Stimulated activated CD4-positive, alpha-beta T cell treated with anti-CD3 and anti-CD28 coated beads, Interleukin-1b, Interleukin-23, amount 100 ng/mL, for 24 hours (primary cell): Measurements from ENCODE around the gene PLPP4.

ENCODE experiments used
- DNase-seq, 4 experiments: peaks; one replicate each; pipeline ENCODE4 v3.0.0-alpha.2; 2020; ENCODE audit warnings: low read depth in 4 of 4, low spot score in 1 of 4

The PLPP4 gene

DNA sequence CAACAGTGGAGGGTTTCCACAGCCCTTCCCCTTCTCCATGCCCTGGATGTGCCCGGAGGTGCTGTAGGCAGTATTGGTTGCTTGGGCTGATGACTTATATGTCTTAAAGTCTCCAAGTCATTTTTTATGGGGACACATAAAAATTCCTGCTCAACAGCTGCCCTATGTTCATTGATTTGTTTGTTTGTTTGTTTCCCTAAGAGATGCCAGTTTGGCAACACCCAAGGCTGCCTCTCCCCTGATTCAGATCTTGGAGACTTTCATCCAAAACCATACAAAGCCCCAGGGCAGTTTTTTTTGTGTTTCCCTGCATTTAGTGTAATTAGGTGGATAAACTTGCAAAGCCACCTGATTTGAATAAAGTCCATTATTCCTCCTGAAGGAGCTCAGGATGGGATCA is 115.3 kb downstream of the PLPP4 start:
- DNase-seq, result no peak

DNA sequence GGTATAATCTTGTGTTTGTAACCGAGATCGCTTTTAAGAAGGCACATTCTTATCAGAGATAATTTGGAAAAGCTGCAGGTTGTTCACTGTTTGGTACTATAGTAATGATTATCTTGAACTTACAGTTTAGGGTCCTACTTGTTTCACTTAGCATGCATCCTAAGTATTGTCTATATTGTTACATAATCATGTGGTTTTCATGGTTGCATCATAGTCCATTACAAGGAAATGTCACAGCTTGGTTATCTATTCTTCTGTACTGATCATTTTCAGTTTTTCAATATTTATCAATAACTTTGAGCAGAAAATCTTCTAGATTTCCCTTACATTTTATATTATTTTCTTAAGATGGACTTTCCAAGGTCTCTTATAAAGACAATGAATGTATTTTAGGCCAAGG is 116.3 kb downstream of the PLPP4 start:
- no peak for DNase-seq

DNA sequence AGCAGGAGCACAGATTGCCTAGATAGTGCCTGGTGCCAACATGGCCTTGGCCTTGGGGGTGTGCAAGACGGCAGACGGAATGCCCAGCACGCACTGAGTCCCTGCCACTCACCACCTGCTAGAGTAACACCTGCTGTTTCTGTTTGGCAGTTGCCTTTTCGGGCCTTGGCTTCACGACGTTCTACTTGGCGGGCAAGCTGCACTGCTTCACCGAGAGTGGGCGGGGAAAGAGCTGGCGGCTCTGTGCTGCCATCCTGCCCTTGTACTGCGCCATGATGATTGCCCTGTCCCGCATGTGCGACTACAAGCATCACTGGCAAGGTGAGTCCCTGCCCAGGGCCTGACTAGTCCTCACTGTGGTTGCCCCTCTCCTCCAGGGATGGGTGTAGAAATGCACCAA is 118.0 kb downstream of the PLPP4 start:
- DNase-seq, result no peak

DNA sequence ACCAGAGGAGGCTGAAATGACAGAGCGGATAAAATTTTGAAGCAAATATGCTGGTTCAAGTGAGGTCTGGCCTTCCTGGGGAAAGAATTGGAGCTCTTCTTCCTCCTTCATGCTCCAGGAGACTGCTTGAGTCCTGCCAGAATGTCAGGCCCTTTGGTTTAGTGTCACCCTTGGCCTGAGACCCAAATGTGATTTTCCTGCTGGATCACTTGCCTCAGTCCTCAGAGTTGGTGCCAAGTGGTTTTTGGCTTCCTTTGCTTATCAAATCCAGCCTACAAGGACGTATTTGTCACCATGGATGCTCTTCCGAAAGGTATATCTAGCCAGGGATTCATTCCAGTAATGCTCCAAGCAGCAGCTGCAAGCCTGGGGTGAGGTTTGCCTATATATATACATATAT is 118.4 kb downstream of the PLPP4 start:
- no peak for DNase-seq

DNA sequence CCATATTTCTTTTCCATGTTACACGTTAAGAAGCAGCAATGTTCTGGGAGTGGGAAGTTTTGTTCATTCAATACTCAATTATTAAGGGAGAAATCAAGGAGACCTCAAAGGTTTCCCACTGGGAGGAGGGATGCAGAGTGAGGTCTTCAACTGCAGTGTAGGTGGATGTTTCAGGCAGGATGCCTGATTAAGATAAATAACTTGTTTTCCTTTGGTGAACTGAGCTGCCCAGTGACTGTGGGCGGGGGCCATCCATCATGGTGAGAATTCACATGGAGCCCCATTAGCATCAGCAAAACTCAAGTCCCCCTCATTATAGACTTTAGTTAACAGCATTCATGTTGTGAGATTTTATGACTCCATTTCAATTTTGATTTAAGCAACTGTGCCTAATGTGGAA is 121.1 kb downstream of the PLPP4 start:
- no peak for DNase-seq

DNA sequence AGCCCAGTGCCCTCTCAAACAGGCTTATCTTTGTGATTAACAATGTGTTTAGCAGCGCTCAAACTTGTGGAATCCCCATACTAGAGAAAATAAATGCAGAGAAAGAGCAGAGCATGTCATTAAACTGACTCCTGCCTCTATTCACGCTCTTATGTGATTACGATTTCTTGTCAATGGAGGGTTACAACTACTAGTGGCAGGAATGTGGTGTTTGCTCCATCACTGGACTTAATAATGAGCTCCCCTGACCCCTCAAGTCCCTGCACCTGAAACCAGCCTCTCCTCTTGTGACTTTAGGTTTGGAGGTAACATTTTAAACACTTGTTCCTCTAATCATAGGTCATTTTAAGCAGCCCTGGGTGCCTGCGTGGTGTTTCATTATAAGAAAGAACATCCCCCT is 121.9 kb downstream of the PLPP4 start:
- DNase-seq, result no peak

DNA sequence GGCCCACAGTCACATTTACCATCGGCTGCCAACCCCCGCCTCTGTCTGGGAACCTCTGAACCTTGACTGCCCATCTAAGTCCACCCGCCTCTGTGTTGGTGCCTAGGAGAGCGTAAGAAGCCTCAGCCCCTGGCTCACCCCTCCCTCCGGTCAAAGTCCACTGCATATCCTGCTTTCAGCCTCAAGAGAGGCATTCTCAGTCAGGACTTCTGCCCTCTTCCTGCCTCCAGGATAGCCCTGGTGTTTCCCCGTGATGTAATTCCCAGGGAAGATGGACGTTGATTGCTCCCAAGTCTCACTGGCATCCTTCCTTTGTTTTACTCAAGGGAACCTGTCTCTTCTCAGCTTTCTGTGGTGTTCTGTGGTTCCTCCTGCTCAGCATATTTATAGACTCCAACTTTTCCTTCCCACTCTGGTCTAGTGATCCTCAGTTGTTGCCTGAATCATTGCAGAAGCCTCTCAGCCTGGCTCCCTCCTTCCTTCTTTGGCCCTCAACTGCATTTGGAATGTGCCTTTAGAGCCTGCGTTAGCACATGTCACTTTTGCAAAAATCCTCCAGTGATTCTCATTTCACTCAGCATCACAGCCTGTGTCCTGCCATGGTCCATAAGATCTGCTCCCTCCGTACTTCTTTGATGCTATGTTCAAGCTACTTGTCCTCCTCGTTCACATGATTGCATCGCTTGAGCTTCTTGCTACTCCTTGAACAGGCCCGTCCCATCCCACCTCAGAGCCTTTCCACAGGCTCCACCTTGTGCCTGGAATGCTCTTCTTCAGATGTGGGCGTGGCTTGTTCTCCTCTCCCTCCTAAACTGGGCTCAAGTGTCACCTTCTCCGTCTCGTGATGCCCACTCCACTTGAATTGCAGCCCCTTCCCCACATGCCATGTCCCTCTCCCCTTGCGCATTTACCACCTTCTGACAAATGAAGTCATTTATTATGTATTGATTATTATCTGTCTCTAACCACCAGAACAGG is 124.2 kb downstream of the PLPP4 start:
- no peak for DNase-seq

DNA sequence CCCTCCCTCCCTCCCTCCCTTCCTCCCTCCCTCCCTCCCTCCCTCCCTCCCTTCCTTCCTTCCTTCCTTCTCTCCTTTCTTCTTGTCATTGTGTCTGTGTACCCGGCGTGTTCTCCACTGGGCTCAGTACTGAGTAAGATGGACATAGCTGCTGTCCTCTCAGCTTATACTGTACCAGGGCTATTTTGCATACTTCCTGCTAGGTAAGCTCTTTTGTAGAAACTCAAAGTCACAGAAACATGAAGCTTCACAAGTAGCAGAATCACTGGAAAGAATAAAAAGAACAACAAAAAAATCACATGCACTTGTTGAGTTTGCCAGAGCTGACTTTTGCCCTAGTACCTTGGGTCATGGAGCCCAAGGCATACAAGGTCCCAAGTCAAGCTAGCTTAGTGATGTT is 125.7 kb downstream of the PLPP4 start:
- no peak for DNase-seq

DNA sequence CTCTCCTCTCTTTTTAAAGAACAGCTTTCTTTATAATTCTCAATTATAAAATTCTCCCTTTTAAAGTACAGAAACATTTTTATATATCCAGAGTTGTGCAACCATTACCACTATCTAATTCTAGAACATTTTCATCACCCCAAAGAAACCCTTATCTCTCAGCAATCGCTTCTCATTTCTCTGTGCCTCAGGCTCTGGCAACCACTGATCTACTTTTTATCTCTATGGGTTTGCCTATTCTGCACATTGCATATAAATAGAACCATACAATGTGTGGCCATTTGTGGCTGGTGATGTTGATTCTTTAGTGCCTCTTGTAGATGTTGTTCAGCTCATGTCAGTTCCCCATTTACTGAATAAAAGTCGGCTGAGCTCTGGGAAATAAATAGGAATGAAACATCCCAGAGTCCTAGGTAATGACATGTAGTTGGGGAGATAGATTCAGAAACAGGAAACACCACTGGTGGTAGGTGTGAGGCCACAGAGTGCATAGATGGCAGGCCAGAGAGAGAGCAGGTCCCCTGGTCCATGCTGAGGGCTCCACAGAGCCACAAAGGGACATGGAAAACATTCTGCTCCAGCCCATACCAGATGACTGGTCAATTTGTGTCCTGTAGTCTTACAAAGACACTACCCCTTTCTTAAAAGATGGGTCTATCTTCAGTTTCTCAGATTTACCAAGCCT is 126.5 kb downstream of the PLPP4 start:
- no peak for DNase-seq

DNA sequence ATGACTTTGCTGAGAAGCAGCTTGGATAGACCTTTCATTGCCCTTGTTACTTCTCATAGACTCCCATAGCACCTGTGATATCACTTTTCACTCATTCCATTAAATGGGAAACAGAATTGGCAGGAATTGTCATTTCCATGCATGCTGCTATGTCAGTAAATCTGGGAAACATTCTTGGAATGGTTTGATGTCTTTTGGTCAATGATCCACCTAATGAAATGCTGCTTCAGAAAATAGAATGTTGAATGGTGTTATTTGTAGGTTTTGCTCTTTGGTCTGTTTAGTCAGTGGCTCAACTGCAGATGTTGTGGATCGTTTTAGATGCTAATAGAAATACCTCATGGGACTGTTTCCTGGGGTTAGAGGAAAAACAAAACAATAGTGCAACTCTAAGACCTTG is 127.8 kb downstream of the PLPP4 start:
- DNase-seq, result no peak

DNA sequence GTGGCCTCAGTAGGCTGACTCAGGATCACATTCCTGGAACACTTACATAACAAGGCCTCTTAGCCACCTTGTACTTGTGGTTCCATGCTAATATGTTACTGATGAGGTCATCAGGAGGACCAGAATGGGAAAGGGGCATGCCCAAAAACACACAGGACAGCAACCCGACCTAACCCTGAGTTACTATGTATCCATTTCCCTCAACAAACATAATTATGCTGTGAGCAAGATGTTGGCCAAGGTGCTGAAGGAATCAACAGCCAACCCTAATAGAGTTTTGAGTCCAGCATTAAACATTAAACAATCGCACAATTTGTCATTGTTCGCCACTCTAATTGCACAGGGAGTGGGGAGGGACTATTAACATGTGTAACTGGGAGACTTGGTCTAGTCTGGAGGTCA is 129.4 kb downstream of the PLPP4 start:
- no peak for DNase-seq

DNA sequence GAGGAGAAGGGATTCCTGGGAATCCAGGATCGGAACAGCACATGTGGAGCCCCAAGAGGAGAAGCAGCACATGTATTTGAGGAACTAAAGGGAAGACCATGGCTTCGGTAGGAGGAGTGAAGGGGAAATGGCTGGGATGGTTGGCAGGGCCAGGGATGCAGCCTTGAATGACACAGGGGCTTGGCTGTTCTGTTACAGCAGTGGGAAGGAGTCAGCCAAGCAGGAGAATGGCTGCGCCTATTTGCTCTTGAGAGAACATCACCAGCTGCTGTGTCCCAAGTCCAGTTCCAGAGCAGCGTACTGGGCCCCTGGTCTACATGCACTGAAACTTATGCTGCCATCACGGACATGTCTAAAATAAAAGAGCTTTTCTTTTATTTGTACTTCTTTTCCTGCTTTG is 130.0 kb downstream of the PLPP4 start:
- no peak for DNase-seq

DNA sequence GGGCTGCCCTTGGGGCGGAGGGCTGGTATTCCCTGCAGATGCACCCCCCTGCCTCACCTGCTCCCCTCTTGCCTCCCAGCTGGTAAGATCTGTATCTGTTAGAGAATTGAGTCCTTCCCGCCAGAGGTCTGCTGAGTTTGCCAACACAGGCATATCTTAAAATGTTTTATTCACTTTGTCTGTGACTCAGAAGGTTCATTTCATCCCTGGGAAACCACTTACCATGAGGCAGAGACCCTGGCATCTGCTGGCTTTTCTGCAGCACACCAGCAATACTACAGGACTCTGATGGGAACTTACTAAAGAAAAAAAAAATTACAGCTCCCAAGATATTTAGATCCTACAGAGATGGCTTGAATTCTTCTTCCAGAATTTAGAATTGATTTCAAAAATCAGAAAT is 131.3 kb downstream of the PLPP4 start:
- DNase-seq, result no peak

DNA sequence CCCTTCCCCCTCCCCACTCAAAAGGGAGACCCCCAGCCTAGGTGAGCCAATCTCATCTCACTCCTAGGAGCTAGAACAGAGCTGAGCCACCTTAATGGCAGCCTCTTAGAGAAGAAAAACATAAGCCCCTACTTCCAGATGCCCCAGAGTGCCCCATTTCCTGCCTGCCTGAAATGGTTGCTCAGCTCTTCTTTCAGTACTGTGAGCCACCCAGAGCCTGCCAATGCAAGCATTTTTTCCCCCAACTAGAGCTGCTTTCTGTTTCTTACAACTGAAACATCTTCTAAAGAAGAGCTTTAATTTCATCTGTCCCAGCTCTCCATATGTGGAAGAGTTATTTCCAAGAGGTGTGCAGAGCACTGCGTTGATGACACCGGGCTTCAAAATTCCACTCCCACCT is 136.7 kb downstream of the PLPP4 start:
- DNase-seq, result no peak

DNA sequence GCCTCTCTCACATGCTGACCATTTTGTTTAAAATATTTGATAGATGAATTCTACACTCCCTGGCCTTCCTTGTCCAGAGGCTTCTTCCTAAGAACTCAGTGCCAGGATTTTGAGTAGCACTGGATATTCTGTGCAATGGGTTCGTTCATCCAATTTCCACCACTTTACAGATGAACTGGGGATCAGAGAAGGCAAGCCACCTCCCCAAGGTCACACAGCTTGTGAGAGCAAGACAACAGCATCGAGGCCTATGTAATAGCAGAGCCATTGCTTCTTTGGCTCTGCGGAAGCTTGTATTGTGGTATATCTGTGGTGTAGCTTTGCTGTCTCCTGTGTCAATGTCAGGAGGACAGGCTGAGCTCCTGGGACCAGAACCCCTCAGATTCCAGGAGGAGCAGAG is 140.9 kb downstream of the PLPP4 start:
- DNase-seq, result no peak

DNA sequence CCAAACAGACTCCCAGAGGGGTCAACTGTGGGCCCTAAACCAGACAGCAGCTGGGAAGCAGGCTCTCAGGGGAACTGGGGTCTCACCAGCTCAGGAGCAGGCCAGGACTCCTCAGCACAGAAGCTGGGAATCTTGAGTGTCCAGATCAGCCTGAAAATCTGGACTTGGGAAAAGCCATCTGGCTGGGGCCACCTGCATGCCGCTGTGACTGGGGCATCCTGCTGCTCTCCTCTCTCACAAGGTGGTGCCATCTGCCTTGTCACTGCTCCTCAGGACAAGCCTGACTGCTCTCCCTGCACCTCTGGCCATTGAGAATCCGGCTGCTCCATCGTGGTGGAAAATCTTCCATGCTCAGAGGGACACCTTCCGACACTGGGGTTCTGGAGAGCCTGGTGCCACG is 141.4 kb downstream of the PLPP4 start:
- DNase-seq, result no peak

DNA sequence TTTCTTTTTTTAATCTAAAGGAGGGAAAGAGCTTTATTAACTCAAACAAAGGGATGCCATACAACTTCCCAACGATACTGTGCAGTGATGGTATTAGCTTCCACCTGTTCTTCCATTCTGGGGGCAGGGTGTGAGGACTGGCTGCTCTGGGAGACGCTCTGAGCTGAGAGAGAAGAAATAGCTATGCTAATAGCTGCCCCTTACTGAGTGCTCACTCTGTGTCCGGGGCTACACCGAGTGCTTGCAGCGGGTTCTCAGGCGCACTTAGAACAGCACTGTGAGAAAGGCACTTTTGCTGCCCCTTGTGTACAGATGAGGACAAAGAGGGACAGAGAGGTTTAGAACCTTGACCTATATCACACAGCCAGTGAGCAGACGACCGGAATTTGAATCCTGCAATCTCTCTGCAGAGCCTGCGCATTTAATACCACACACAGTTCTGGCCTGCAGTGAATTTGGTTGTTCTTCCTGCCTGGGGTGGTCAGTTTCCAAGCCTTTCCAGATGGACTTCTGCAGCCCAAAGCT is 142.2 kb downstream of the PLPP4 start:
- no peak for DNase-seq

DNA sequence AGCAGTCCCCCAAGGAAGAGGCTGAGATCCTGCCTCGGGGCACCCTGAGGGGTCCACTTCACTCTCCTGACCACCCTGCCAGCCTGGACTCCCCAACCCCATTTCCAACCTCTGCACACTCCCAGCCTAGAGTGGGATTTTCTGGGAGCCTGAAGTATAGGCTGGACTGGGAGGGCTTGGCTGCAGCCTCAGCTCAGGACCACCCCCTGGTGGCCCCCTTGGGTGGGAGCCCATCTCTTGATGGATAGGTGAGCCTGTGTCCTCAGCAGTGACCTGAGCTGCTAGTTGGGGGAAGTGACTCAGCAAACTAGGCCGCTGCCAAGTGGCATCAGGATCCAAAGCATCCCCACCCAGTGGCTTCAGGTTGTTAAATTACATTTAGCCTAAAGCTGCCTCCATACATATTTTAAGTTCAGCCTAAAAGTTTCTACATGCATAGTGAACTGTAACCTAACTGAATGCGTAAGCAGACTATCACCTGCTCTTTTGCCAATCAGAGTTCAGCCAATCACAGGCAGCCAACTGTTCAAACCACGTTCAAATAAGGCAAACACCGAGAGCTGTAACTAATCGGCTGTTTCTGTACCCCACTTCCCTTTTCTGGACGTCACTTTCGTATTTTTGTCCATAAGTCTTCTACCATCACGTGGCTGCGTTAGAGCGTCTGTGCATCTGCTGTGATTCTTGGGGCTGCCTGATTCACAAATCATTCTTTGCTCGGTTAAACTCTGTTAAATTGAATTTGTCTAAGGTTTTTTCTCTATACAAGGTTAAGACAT is 144.0 kb downstream of the PLPP4 start:
- no peak for DNase-seq

DNA sequence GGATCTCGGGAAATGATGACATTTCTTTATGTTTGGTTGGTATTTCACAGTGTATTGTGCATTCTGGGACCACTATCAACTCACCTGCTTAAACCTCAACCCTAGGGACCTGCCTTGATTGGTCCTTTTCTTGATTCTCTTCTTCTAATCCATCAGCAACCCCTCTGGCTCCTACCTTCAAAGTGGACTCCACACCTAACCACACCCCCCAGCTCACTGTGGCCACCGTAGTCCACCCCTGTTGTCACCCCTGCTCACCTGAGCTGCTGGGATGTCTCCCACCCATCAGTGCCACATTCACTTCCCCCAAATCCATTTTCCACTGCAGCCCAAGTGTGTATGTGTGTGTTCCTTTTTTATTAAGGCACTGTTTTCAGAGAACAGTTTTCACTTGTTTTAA is 145.0 kb downstream of the PLPP4 start:
- no peak for DNase-seq

DNA sequence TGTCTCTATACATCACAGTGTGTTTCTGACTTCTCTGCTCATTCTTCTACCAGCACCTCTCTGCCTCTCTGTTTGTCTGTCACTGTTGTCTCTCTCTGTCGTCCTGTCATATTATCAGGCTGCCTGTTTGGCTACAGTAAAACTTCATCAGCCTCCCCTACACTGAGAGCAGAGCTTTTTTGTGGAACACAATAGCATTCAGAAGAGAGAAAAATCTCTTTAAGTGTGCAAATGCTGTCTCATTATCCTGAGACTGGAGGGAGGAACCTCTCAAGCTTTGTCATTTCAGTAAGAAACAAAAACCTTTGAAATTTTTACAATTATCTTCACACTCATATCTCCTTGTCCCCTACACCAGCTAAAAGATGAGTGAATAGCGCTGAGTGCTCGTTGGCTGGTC is 148.4 kb downstream of the PLPP4 start:
- DNase-seq, result no peak

DNA sequence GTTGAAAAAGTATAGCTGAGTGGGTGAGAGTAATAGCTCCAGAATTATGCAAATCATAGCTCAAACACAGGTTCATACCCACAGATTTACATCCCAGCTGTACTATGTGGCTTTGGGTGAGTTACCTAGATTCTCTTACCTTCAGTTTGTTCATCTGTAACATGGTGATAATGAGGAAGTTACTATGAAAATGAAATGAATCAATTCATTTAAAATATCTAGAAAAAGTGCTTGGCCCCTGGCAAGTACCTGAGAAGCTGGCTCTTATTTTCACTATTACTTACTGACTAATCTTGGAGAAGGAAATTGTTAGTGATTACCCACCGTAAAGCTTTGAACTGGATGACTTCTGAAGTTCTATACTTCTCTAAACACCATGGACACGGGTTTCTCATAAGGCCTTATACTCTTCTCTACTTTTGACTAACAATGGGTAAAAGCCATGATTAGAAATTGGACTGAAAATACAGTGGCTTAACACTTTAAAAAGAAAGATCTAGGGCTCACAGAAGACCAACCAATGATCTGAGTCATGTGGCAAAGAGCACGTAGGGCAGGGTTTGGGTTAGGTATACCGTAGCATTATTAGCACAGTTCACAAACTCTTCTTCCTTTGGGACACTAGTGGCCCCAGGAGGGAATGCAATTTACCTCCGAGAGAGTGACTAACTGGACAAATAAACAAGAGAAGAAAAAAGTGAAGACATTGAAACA is 149.2 kb downstream of the PLPP4 start:
- no peak for DNase-seq
